HG02885 (cell line): ENCODE measurements around the gene KRT39.

ENCODE experiments used
- ATAC-seq: cut with Tn5 transposase; IDR thresholded peaks from one replicate; pipeline ENCODE4 v1.9.1; 2021; ENCODE audit warnings: mild to moderate bottlenecking; ENCODE audit not compliant: unreplicated experiment, poor library complexity

Gene KRT39

DNA sequence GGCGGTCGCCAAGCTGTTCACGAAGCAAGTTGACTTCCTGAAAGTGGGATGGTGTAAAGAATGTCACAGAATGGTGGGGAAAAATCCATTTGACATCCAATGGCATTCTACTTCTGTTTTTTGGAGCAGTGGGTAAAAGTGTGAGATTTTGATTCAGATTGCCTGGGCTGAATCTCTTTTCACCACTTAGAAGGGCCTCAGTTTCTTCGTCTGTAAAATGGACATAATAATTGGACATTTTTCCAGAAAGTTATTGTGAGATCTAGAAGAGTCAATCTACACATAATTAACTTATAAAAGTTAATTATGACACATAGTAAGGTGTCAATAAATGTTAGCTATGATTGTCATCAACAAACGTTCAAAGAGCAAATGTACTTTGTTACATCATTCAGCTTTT is 14.4 kb upstream of the KRT39 start:
- ATAC-seq = no peak

DNA sequence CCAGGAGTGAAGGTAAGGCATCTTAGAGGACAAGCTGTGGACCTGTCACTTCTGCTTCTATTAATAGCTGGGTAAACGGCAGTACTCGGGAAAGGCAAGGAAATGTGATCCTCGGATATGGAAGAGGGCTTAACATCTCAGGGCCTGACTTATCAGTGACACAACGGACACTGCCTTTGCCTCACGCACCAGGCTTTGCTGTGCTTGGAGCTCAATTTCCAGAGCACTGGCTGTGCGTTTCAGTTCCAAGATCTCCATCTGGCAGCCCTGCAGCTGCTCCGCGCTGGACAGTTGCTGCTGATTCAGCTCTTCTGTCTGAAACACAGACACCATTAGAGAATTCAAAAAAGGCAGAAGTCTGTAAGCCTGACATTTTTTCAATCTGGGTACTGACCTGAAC is 13.8 kb upstream of the KRT39 start:
- no peak for ATAC-seq

DNA sequence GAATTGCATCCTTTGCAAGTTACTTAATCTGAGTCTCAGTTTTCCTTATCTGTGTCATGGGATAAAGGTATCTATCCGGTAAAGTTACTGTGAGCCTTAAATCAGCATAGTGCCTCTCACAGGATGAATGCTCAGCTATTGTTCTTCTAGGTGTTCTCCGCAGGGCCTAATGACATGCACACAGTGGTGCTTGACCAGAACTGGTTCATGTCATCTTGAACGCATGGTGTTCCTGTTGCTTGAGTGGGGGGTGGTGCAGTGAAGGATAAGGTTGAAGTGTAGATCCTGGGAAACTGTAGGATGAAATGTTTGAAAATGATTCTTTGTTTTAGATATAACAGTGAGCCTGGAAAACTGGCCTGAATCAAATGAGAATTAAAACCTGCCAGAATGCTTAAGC is 13.4 kb upstream of the KRT39 start:
- no peak for ATAC-seq

DNA sequence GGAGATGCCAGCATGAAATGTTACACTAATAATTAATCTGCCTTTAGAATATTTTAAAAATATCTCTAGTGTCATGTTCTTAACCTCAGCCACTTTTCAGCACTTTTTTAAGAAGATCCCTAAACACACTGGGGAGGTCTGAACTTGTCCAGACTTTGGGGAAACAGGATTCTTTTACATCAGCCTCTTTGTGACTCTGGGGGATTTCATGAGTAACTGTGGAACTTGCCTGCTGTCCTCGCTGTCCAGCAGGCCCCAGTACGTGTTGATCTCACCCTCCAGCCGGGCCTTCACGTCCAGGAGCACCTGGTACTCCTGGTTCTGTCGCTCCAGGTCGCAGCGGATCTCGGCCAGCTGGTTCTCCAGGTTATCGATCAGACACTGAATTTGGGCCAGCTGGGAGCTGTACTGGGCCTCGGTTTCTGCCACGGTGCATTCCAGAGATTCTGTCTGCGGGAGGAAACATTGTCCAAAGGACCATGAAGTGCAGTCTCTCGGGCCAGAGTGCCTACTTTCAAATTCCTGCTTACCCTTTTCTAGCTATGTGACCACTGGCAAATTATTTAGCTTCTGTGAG is 11.9 kb upstream of the KRT39 start:
- no peak for ATAC-seq

DNA sequence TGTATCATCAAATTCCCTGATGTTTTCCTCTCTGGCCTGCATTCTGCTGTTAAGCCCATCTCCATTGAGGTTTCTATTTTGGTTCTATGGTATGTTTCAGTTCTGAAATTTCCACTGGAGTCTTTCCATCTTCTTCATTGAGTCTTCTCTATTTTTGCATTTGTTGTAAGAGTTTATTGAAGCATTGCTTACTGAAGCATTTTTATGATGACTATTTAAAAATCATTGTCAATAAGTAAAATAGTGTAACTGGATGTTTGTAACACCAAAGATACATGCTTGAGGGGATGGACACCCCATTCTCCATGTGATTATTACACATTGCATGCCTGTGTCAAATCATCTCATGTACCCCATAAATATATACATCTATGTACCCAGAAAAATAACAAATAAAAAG is 8.8 kb upstream of the KRT39 start:
- no peak for ATAC-seq

DNA sequence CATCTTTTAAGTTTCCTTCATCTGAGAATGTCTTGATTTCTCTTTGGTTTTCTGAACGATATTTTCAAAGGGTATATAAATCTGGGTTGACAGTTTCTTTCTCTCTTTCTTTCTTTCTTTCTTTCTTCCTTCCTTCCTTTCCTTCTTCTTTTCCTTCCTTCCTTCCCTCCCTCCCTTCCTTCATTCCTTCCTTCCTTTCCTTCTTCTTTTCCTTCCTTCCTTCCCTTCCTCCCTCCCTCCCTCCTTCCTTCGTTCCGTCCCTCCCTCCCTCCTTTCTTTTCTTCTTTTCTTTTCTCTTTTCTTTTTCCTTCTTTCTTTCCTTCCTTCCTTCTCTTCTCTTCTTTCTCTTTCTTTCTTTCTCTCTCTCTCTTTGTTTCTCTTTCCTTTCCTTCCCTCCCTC is 7.6 kb upstream of the KRT39 start:
- no peak for ATAC-seq

DNA sequence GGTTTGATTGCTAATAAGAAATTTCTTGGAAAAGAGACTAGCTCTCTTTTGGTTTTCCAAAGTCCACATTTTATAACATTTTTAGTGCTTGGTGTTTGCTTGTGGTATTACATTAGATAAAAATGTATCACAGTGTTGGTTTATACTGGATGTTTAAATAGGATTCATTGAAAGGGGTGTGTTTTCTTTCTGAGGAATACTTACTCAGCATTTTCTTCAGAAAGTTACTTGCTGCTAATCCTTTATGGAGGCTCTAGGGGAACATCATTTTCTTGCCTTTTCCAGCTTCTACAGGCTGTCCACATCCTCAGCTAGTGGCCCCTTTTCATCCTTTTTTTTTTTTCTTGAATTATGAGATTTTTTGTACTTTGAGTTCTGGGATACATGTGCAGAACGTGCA is 834 bp upstream of the KRT39 start:
- no peak for ATAC-seq

DNA sequence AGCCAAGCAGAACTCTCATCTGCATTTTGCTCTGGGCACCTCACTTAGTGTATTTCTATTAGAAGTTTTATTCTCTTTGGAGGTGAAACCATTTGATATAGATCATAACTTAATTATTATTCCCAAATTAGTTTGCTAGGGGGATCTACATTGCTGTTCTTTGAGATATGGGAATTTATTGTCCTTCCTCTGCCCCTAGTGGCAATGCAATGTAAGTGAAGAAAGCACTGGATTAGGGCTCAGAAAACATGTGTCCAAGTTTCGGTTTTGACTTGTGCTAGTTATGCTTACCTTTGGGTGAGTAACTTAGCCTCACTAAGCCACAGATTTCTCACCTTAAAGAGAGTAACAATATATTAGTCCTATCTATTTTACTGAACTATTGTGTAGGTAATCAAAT is 2.9 kb downstream of the KRT39 start:
- no peak for ATAC-seq

DNA sequence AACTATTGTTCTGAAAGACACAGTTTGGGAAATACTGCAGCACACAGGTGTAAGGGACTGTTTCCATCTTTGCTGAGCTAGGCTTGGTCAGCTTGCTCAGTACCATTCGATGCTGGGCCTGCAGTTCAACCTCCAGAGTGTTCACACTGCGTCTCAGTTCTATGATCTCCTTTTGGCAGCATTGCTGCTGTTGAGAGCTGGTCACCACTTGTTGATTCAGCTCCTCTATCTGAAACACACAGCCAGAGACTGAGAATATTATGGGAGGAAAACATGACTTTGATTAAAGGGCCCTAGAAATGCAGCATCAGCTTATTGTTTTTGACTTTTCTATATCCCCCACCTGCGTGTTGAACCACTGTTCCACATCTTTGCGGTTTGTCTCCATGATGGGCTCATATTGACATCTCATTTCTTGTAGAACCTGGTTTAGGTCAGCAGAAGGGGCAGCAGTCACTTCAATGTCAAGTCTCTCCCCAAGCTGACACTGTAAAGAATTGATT is 4.6 kb downstream of the KRT39 start:
- ATAC-seq = no peak

DNA sequence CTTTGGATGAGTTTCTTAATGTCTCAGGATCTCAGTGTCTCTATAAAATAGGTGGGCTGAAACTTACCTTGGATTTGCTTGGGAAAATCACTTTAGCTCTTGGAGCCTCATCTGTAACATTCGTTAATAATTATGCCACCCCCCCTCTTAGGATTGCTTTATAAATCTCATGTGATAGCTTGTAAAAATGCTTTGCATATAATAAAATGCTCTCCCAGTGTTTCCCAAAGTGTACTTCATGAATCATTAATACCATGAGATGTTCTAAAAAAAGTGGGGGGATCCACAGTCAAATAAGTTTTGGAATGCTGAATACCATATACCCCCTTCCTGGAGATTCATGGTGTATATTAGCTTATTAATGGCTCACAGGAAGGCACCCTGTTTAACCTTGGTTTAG is 5.2 kb downstream of the KRT39 start:
- ATAC-seq = no peak

DNA sequence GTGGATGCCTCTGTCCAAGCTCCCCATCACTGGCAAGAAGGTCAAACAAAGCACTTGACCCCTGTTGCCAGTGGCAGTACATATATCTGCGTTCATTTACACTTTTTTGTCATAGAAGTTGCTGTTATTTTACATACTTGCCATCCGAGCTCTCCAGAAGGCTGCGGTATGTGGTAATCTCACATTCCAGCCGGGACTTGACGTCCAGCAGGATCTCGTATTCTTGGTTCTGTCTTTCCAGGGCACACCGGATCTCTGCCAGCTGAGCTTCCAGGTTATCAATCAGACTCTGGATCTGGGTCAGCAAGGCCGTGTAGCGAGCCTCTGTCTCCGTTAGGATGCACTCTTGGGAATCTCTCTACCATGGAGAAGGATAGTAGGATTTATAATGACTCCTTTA is 6.6 kb downstream of the KRT39 start:
- ATAC-seq = no peak

DNA sequence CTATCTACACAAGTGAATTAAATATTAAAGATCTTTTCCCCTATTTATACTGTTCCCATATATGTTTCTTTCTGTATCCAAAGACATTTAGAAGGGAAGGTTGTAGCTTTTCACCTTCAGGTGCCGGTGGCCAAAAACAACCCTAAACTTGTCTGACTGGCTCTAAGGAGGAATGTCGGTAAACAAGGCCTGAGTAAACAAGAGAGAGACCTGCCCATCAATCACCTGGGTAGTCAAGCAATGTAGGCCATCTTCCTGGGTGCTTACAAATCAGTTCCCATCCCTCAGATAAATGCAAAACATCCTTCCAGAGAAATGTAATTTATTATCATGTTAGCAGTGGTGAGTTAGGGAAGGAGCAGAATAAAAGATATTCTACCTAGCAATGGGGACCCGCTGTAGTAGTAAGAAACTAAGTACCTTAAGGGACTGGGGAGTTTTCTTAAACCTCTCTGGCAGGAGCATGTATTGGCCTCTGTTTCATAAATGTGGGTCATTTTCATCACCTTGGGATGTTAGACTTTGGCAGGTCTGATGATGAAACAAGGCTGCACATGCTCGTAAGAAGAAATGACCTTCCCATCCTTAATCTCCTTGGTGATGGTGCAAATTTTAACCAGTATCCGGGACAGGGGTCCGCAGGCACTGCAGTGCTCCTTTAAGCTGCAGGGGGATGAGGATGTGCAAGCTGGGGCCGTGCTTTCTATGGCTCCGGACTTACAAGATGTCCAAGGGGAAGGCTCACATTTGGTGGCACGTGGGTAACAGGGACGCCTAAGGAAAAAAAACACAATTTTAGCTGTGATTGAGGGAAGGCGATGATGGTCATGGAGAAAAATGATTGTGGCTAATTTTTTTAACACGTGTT is 8.4 kb downstream of the KRT39 start:
- no peak for ATAC-seq

DNA sequence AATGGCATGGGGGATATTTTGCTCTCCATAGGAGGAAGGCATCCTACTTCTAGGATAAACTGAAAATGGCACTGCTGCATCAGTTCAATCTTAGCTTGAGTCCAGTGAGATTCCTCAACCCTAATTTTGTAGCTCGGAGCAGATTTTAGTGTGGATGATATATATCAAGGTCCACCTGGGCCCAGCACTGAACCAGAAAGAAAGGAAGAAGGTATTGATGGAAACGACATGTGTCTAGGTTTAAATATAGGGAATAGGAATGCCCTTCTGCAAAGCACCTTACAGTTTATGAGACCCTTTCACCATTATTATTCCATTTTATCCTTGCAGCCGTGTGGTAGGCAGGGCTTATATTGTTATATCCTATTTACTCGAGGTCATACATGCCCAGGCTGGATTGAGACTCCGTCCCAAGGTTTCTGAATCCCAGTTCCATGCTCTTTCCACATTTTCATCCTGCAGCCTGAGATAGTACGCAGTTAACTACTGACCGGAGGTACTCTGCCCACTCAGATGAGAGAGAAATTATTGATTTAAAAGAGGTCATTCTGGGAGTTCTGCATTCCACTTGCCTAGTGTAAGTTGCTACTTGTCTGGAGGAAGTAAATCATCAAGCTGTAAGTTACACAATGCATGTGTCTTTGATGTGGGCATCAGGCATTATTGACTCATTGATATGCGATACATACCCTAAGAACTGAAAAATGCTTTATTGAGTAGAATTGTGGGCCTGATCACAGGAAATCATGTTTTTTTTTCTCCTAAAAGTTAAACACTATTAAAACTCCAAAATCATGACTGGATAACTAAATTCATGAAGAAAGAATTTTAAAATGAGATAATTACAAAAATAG is 10.1 kb downstream of the KRT39 start:
- ATAC-seq = no peak

DNA sequence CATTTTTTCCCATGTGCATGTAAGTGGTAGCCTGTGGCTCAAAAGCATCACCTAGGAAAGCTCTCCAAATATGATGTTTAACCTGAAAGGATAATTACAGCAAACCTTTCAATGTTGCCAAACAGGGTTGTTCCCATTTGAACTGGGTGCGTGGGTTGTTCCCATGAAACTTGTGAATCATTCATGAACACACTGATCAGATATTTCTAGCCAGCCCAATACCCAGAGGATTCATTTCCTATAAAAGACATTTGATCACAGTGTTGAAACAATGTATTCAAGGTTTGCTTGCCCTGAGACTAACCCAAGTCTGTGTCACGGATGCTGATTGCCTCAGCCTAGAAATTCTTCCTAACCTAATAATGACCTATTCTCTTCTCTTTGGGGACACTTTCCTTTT is 12.9 kb downstream of the KRT39 start:
- ATAC-seq = no peak

DNA sequence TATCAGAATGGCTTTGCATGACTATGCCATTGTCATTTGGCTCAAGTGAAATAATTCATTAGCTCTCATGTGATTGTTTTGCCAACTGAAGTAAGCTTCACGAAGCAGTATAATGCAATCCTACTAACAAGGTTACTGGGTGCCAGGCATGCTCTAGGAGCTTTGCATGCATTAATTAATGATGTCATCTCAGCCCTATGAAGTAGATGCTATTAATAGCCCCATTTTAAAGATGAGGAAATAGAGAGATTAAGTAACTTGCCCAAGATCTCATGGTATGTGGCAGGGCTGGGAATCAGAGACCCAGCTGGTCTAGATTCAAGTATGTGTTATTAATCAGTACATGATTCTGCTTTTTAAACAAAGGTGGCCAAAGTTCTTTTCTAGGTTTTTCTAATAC is 14.1 kb downstream of the KRT39 start:
- no peak for ATAC-seq

DNA sequence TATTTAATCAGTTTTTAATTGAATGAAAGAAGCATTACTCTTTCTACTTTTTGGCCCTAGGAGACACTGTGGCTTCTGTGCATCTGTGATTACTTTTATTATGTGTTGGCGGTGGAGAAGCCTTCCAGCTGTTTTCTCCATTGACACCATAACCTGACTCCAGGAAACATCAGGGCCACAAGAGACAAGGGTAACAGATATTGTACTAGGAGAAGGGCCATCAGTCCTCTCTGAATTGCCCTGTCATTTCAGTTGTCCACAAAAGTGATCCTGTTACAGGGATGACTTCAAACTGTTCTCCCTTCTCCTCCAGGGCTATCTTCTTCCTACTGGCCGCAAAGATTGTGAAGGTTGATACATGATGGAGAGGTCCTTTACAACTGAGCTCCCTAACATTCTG is 14.6 kb downstream of the KRT39 start:
- ATAC-seq = no peak

DNA sequence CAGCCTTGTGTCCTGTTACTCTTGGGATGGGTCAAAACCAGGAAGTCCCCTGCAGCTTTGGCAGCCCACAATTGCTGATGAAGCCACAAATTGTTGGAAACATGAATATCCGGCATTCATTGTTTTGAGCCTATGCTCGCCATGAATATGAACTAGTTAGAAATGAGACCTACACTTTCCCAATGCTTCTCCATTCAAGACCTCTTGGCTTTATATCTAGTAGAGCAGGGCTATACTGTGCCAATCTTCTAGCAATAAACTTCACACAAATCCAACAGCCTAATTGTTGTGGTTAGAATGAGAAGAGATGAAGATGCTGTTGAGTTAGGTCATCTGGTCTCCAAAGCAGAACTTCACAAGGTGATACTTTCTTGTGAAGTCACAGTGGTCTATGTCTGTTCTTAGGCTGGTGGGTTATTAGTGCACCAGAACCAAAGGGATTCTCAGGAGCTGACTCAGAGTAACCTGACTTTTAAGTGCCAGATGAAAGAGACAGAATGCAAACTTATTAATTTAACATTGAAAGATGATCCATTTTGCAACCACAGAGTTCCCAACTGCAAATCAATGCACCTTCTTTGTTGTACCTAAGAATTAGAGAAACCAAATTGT is 15.6 kb downstream of the KRT39 start:
- ATAC-seq = no peak

DNA sequence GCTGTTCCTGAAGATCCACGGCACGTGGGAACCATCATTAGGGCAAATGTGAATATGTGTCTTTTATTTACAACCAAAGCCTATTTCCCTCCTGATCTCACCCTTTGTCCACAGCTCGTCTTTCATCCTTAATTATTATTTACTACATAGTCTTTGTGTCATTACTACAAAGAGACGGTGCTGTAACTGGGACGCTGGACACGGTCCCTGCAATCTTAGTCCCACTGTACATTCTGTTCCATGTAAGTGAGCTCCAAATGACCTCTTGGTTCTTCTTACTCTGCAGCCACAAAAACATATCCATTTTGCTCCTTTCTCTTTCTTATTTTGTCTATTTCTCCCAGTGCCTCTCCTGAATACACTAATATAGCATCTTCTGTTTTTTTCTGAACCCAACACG is 16.6 kb downstream of the KRT39 start:
- ATAC-seq = no peak

DNA sequence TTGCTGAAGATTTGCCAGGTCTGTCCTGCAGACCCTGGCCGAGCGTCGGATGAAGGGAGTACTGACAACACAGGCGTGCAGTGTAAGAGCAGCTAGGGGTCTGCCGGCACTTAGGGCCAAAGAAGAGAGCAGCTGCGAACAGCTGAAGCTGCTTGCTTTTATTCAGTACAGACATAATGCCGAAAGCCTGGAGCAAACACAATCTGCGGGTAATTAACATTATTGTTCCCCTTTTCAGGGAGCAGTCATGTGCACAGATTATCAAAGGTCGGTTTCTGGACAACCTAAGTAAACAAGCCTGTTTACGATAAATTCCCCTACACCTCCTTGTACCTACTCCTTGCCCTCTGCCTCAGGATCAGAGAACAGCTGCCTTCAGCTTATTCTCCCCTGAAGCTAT is 17.3 kb downstream of the KRT39 start:
- ATAC-seq = no peak

DNA sequence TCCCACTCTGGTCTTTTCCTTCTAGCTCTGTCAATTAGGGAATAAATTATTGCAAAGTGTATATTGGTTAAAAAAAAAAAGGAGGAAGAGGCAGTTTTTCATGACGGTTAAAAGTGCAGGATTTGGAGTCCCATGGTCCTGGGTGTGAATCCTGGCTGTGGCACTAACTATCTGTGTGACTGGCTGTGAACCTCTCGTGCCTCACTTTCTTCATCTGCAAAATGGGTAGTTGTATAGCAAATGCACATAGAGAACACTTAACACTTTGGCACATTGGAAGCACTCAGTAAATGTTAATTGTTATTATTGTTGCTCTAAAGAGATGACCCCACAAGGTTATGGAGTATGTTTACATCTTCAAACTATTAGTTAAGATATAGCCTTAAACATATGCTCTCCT is 18.8 kb downstream of the KRT39 start:
- ATAC-seq = no peak

DNA sequence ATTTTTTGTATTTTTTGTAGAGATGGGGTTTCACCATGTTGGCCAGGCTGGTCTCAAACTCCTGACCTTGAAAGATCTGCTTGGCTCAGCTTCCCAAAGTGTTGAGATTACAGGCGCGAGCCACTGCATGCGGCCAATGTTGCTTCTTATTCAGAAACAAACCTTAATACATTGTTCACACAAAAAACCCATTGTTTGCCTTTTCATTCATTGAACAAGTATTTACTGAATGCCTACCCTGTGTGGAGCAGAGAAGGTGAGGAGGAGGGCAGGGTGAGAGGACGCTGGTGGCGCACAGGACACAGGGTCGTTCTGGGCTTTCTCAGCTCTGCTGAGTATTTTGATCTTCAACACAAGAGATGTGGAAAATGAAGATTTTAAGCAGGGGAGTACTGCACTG is 21.3 kb downstream of the KRT39 start:
- no peak for ATAC-seq
